ENCODE results near the gene MTARC2.

DNA sequence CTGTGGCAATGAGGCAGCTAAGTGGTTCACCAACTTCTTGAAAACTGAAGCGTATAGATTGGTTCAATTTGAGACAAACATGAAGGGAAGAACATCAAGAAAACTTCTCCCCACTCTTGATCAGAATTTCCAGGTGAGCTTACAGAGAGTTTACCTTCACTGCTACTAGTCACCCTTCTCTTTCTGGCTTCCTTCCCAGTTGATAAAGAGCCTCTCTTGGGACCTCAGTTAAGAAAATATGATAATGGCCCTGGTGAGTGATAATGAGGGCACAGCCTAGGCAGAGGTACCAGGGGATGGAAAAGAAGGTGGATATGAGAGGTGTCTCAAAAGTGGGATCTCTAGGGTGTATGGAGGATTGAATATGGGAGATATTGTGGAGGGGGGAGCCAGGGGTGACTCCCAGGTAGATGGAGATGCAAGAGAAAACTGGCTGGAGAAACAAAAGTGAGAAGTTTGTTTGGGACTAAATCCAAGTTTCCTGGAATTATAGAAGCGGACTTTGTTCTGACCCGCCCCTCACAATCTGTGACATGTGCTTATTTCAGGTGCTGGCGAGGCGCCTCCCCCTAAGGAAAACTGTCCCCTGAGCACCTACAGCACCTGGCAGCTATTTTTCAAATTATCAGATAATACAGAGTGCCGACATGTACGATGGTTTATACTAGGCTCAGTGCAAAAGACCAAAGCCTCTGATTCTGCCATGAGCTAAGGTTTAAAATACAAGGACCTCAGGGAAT is 13.7 kb downstream of the MTARC2 start:
- TF ChIP-seq, protein P1, sequence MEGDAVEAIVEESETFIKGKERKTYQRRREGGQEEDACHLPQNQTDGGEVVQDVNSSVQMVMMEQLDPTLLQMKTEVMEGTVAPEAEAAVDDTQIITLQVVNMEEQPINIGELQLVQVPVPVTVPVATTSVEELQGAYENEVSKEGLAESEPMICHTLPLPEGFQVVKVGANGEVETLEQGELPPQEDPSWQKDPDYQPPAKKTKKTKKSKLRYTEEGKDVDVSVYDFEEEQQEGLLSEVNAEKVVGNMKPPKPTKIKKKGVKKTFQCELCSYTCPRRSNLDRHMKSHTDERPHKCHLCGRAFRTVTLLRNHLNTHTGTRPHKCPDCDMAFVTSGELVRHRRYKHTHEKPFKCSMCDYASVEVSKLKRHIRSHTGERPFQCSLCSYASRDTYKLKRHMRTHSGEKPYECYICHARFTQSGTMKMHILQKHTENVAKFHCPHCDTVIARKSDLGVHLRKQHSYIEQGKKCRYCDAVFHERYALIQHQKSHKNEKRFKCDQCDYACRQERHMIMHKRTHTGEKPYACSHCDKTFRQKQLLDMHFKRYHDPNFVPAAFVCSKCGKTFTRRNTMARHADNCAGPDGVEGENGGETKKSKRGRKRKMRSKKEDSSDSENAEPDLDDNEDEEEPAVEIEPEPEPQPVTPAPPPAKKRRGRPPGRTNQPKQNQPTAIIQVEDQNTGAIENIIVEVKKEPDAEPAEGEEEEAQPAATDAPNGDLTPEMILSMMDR (IDR thresholded peaks at IDR 0.05) = no peak
- no peak for TF ChIP-seq POLR2A (IDR thresholded peaks at IDR 0.05)
